Uterus (tissue), 4 donors: Measurements from ENCODE around the gene THSD1. TPM values are rescaled to one million over a fixed set of nuclear protein-coding genes. Genes with fewer than 3 reads are reported as not detected.

Source experiments
- DNase-seq, 2 donors: peaks; one replicate each; pipeline ENCODE4 v3.0.0-alpha.2; 2019 to 2020
- H3K27ac ChIP-seq, 2 donors: fragments of 200-600 bp; sonication (generic); 1 replicate in 1 of 2; 2 replicates in 1 of 2; pipeline ENCODE4 v1.5.1; 2016 to 2018
- H3K27me3 ChIP-seq, 2 donors: fragments of 200-600 bp; sonication (generic); one replicate each; pipeline ENCODE4 v1.5.1; 2018 to 2019; ENCODE audit warnings: control low read depth in 1 of 2
- H3K36me3 ChIP-seq, 2 donors: fragments of 200-600 bp; sonication (generic); one replicate each; pipeline ENCODE4 v1.5.1; 2019; ENCODE audit warnings: control low read depth in 1 of 2
- H3K4me1 ChIP-seq, 2 donors: fragments of 200-600 bp; sonication (generic); one replicate each; pipeline ENCODE4 v1.5.1; 2018 to 2019; ENCODE audit warnings: control low read depth in 1 of 2
- H3K4me3 ChIP-seq, 2 donors: fragments of 200-600 bp; sonication (generic); 1 replicate in 1 of 2; 2 replicates in 1 of 2; pipeline ENCODE4 v1.5.1; 2018 to 2019; ENCODE audit warnings: mild to moderate bottlenecking in 1 of 2
- H3K9me3 ChIP-seq, 2 donors: fragments of 200-600 bp; sonication (generic); one replicate each; pipeline ENCODE4 v1.5.1; 2019; ENCODE audit warnings: control low read depth in 1 of 2
- CTCF ChIP-seq, 4 experiments: fragments of 200-600 bp in 2 of 4; fragments of 450-650 bp in 2 of 4; sonication (generic) in 2 of 4; IDR thresholded peaks; one replicate each; pipeline ENCODE4 v1.5.1; 2016 to 2019; ENCODE audit warnings: antibody characterized with exemption in 4 of 4, mild to moderate bottlenecking in 2 of 4, moderate library complexity in 1 of 4
- POLR2A ChIP-seq, 2 donors: fragments of 450-650 bp; IDR thresholded peaks; one replicate each; pipeline ENCODE4 v1.6.1; 2016; ENCODE audit warnings: antibody characterized with exemption in 2 of 2, mild to moderate bottlenecking in 1 of 2, moderate library complexity in 1 of 2
- intact Hi-C: fragments of 100-400 bp; cut with DNase I; formaldehyde crosslinking; loops from one replicate; pipeline ENCODE4 v1.15.1; 2023; ENCODE audit warnings: low total_unique reads
- total RNA-seq, 4 donors: library from RNA; depleted of rRNA in 3 of 4; stranded (reverse); fragments of >200 nt in 3 of 4; gene quantifications; one replicate each; pipeline versions ENCODE4 v1.1.0 to v1.2.4, GENCODE V29; 2014 to 2023
- donor health status: DM: yes; HTN: yes; CAD: no.

Gene THSD1
- total RNA-seq, 4 donors from 2014 or later: 5.3 to 31.2 (median 20.1) TPM

GRCh38 chr13:52394586-52394985 is 11.4 kb downstream of the THSD1 start:
- H3K4me1 ChIP-seq: no peaks in the 10 kb centered on the region
- H3K36me3 ChIP-seq: no peaks in the 10 kb centered on the region
- no peak for DNase-seq
- H3K27ac ChIP-seq: no peak overlapping the region
- no peaks in the 10 kb centered on the region for H3K9me3 ChIP-seq
- no peak overlapping the region for H3K4me3 ChIP-seq
- H3K27me3 ChIP-seq: no peaks in the 10 kb centered on the region
- TF ChIP-seq POLR2A (IDR thresholded peaks at IDR 0.05): no peak
- no peak for TF ChIP-seq CTCF (IDR thresholded peaks at IDR 0.05)
- intact Hi-C loops: no loop called here

- H3K36me3 ChIP-seq: no peaks in the 10 kb centered on the region
- intact Hi-C loops: no loop called here
- TF ChIP-seq CTCF (IDR thresholded peaks at IDR 0.05) (no peak), POLR2A (IDR thresholded peaks at IDR 0.05) (no peak)
- no peaks in the 10 kb centered on the region for H3K27me3 ChIP-seq
- H3K4me3 ChIP-seq: no peak overlapping the region
- H3K27ac ChIP-seq: peak overlapping the region in 1 of 2 donors; percentile 42
- DNase-seq: no peak
- no peaks in the 10 kb centered on the region for H3K9me3 ChIP-seq
- no peaks in the 10 kb centered on the region for H3K4me1 ChIP-seq
Measured at GRCh38 chr13:52393572-52394357, 12.2 kb downstream of the THSD1 start.

- intact Hi-C loops: no loop called here
- DNase-seq: no peak
- Histone ChIP-seq H3K4me3 (no peak overlapping the region), H3K27me3 (no peaks in the 10 kb centered on the region), H3K27ac (no peak overlapping the region), H3K4me1 (no peaks in the 10 kb centered on the region), H3K9me3 (no peaks in the 10 kb centered on the region), H3K36me3 (no peaks in the 10 kb centered on the region)
- TF ChIP-seq CTCF (IDR thresholded peaks at IDR 0.05): no peak
- no peak for TF ChIP-seq POLR2A (IDR thresholded peaks at IDR 0.05)
Measured at GRCh38 chr13:52387721-52388120, 18.3 kb downstream of the THSD1 start.

- intact Hi-C loops: no loop called here
- Histone ChIP-seq H3K4me3 (no peak overlapping the region), H3K27ac (no peak overlapping the region), H3K4me1 (no peaks in the 10 kb centered on the region), H3K27me3 (no peaks in the 10 kb centered on the region), H3K9me3 (no peaks in the 10 kb centered on the region), H3K36me3 (no peaks in the 10 kb centered on the region)
- DNase-seq: no peak
- TF ChIP-seq POLR2A (IDR thresholded peaks at IDR 0.05) (no peak), CTCF (IDR thresholded peaks at IDR 0.05) (no peak)
Measured at GRCh38 chr13:52385870-52386269, 20.1 kb downstream of the THSD1 start.

- intact Hi-C loops: no loop called here
- Histone ChIP-seq H3K27ac (no peak overlapping the region), H3K27me3 (no peaks in the 10 kb centered on the region), H3K4me3 (no peak overlapping the region), H3K4me1 (no peaks in the 10 kb centered on the region), H3K9me3 (no peaks in the 10 kb centered on the region), H3K36me3 (no peaks in the 10 kb centered on the region)
- no peak for TF ChIP-seq POLR2A (IDR thresholded peaks at IDR 0.05)
- no peak for TF ChIP-seq CTCF (IDR thresholded peaks at IDR 0.05)
- no peak for DNase-seq
Measured at GRCh38 chr13:52383366-52383765, 22.6 kb downstream of the THSD1 start.
